Tibial nerve (tissue), 4 donors: ENCODE measurements around the gene ARHGEF17. TPM values are rescaled to one million over a fixed set of nuclear protein-coding genes. Genes with fewer than 3 reads are reported as not detected.

Experiments used
- DNase-seq, 2 donors: peaks; one replicate each; pipeline ENCODE4 v3.0.0-alpha.2; 2019; ENCODE audit warnings: low spot score in 2 of 2
- H3K27ac ChIP-seq, 4 donors: fragments of 200-600 bp; sonication (generic) in 3 of 4; one replicate each; pipeline ENCODE4 v1.5.1; 2017 to 2019; ENCODE audit warnings: mild to moderate bottlenecking in 1 of 4
- H3K27me3 ChIP-seq, 2 donors: fragments of 200-600 bp; sonication (generic) in 1 of 2; one replicate each; pipeline versions ENCODE4 v1.5.1 to v1.6.0; 2017 to 2019
- H3K36me3 ChIP-seq, 3 donors: fragments of 200-600 bp; sonication (generic); one replicate each; pipeline ENCODE4 v1.5.1; 2018 to 2019
- H3K4me1 ChIP-seq, 4 donors: fragments of 200-600 bp; sonication (generic) in 3 of 4; one replicate each; pipeline ENCODE4 v1.5.1; 2017 to 2019
- H3K4me3 ChIP-seq, 4 donors: fragments of 200-600 bp; sonication (generic) in 3 of 4; one replicate each; pipeline ENCODE4 v1.5.1; 2017 to 2019; ENCODE audit warnings: mild to moderate bottlenecking in 1 of 4, moderate library complexity in 1 of 4
- H3K9me3 ChIP-seq, 4 donors: fragments of 200-600 bp; sonication (generic) in 3 of 4; one replicate each; pipeline ENCODE4 v1.5.1; 2017 to 2019
- EP300 ChIP-seq, 2 donors: sonication (generic); formaldehyde crosslinking; IDR thresholded peaks; one replicate each; pipeline ENCODE4 v1.6.1; 2017; ENCODE audit warnings: antibody characterized with exemption in 2 of 2, mild to moderate bottlenecking in 1 of 2
- POLR2A ChIP-seq, 2 donors: fragments of 450-650 bp; IDR thresholded peaks; one replicate each; pipeline ENCODE4 v1.6.1; 2017; ENCODE audit warnings: antibody characterized with exemption in 2 of 2, mild to moderate bottlenecking in 2 of 2, moderate library complexity in 2 of 2
- WGBS, 2 donors: methylation state at CpG; one replicate each; pipeline ENCODE4 v1.1.5; 2018; 5-methylcytosine and 5-hydroxymethylcytosine counted together
- total RNA-seq, 4 donors: library from RNA; depleted of rRNA; stranded (reverse); fragments of >200 nt; gene quantifications; one replicate each; pipeline ENCODE4 v1.1.0, GENCODE V29; 2016
- TF ChIP-seq, protein P1 (sequence below), 5 experiments: fragments of 200-600 bp in 3 of 5; fragments of 450-650 bp in 2 of 5; sonication (generic) in 3 of 5; IDR thresholded peaks; one replicate each; pipeline ENCODE4 v1.5.1; 2016 to 2019; ENCODE audit warnings: antibody characterized with exemption in 5 of 5, mild to moderate bottlenecking in 3 of 5, moderate library complexity in 2 of 5

Gene ARHGEF17
- total RNA-seq, 4 donors from 2014 or later, result 102 to 135 (median 112) TPM

DNA sequence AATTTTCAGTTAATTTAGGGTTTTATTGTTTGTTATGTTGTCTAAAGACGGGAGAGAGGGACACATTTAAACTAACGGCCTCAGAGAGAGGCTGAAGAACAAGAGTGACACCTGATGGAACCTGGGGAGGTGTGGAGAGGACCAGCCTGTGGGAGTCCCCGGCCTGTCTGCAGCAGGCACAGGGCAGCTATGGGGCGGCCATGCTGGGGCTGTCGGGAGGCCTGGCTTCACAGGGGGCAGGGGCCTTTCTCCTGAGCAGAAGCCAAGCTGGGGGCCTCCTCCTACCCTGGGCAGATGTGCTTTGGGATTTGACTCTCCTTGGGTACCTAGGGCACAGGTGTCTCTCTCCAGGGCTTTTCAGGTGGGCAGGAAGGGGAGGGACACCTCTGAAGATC, 90.1 kb downstream of the ARHGEF17 start:
- H3K36me3 ChIP-seq, result peaks cover 0 to 13% (median 0%) of the 10 kb centered on the region in 3 donors
- H3K9me3 ChIP-seq, result no peaks in the 10 kb centered on the region
- H3K4me1 ChIP-seq, result peaks cover 0 to 19% (median 3%) of the 10 kb centered on the region in 4 donors
- no peak overlapping the region for H3K27ac ChIP-seq
- TF ChIP-seq EP300 (IDR thresholded peaks at IDR 0.05), result no peak
- no peak for TF ChIP-seq POLR2A (IDR thresholded peaks at IDR 0.05)
- TF ChIP-seq, protein P1, sequence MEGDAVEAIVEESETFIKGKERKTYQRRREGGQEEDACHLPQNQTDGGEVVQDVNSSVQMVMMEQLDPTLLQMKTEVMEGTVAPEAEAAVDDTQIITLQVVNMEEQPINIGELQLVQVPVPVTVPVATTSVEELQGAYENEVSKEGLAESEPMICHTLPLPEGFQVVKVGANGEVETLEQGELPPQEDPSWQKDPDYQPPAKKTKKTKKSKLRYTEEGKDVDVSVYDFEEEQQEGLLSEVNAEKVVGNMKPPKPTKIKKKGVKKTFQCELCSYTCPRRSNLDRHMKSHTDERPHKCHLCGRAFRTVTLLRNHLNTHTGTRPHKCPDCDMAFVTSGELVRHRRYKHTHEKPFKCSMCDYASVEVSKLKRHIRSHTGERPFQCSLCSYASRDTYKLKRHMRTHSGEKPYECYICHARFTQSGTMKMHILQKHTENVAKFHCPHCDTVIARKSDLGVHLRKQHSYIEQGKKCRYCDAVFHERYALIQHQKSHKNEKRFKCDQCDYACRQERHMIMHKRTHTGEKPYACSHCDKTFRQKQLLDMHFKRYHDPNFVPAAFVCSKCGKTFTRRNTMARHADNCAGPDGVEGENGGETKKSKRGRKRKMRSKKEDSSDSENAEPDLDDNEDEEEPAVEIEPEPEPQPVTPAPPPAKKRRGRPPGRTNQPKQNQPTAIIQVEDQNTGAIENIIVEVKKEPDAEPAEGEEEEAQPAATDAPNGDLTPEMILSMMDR (IDR thresholded peaks at IDR 0.05), result no peak
- 72 to 75% methylated on average over 5 of the region's 5 CpGs for WGBS, 2 donors
- no peak overlapping the region for H3K4me3 ChIP-seq
- DNase-seq, result peak in 1 of 2 donors; percentile 6
- no peaks in the 10 kb centered on the region for H3K27me3 ChIP-seq

DNA sequence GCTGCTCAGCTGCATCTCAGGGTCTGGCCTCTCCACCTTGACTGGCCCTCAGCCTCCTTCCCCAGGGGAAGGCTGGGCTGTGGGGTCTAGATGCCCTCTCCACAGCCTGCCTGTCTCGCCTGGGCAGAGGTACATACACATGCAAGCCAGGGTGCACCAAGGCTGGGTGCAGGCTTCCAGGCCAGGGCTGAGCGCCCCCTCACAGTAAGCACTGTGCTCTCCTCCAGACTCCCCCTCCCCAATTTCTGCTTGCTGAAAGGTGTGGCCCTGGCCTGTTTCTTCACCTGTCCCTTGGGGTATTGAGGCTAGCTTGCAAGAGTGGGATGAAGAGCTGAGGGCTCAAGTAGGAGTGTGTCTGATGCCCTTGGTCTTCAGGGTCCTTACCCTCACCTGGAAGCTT, 90.6 kb downstream of the ARHGEF17 start:
- DNase-seq, result peak in 1 of 2 donors; percentile 4
- Histone ChIP-seq H3K36me3 (peaks cover 0 to 13% (median 0%) of the 10 kb centered on the region in 3 donors), H3K27me3 (no peaks in the 10 kb centered on the region), H3K9me3 (no peaks in the 10 kb centered on the region), H3K4me1 (peaks cover 0 to 17% (median 1%) of the 10 kb centered on the region in 4 donors), H3K27ac (no peak overlapping the region), H3K4me3 (no peak overlapping the region)
- TF ChIP-seq POLR2A (IDR thresholded peaks at IDR 0.05) (no peak), EP300 (IDR thresholded peaks at IDR 0.05) (no peak)
- TF ChIP-seq, protein P1 (IDR thresholded peaks at IDR 0.05), result no peak
- 81% methylated on average over 2 of the region's 2 CpGs; no CpG with 5 or more reads in 1 of the 2 donors for WGBS, 2 donors

DNA sequence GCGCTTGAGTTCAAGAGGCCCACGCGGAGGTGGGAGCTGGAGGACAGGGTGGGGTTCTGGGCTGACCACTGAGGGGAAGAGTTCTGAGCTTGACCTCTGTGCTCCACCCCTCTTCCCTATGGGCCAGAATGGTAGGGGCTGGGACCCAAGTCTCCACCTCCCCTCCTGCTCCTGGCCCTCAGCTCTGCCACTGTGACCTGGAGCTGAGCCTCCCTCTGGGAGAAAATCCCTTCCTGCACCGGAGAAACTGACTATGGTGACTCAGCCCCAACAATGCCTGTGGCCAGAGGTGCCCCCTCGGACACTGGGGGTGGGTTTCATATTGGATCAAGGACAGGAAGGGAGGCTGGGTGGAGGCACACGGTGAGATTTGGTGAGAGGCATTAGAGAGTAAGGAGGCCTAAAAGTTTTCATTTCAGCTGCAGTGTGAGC, 91.1 kb downstream of the ARHGEF17 start:
- DNase-seq, result peak in 1 of 2 donors; percentile 9
- Histone ChIP-seq H3K4me3 (no peak overlapping the region), H3K27me3 (no peaks in the 10 kb centered on the region), H3K36me3 (peaks cover 0 to 13% (median 0%) of the 10 kb centered on the region in 3 donors), H3K4me1 (peaks cover 0 to 21% (median 1%) of the 10 kb centered on the region in 4 donors), H3K9me3 (no peaks in the 10 kb centered on the region), H3K27ac (no peak overlapping the region)
- TF ChIP-seq, protein P1 (IDR thresholded peaks at IDR 0.05), result no peak
- no peak for TF ChIP-seq POLR2A (IDR thresholded peaks at IDR 0.05)
- TF ChIP-seq EP300 (IDR thresholded peaks at IDR 0.05), result no peak
- 45 to 50% methylated on average over 6 of the region's 6 CpGs for WGBS, 2 donors

DNA sequence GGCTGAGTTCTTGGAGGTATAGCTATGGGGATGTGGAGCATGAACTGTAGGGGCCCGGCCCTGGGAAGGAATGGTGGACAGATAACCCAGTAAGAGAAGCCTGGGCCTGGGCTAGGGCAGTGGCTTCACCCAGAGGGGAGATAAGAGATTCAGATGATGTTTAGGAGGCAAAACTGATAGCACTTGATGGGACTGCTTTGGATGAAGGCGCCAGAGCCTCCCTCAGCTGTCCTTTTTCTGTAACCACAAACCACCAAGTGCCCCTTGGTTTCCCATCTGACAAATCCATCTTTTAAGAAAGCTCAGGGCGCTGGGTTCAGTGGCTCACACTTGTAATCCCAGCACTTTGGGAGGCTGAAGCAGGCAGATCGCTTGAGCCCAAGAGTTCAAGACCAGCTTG, 91.6 kb downstream of the ARHGEF17 start:
- no peak overlapping the region for H3K27ac ChIP-seq
- no peaks in the 10 kb centered on the region for H3K9me3 ChIP-seq
- no peak overlapping the region for H3K4me3 ChIP-seq
- peaks cover 0 to 14% (median 0%) of the 10 kb centered on the region in 3 donors for H3K36me3 ChIP-seq
- no peaks in the 10 kb centered on the region for H3K27me3 ChIP-seq
- H3K4me1 ChIP-seq, result peaks cover 0 to 26% (median 1%) of the 10 kb centered on the region in 4 donors
- DNase-seq, result peak in 1 of 2 donors; percentile 9
- 90 to 95% methylated on average over 4 of the region's 4 CpGs for WGBS, 2 donors
- TF ChIP-seq EP300 (IDR thresholded peaks at IDR 0.05) (no peak), POLR2A (IDR thresholded peaks at IDR 0.05) (no peak)
- TF ChIP-seq, protein P1 (IDR thresholded peaks at IDR 0.05), result no peak

DNA sequence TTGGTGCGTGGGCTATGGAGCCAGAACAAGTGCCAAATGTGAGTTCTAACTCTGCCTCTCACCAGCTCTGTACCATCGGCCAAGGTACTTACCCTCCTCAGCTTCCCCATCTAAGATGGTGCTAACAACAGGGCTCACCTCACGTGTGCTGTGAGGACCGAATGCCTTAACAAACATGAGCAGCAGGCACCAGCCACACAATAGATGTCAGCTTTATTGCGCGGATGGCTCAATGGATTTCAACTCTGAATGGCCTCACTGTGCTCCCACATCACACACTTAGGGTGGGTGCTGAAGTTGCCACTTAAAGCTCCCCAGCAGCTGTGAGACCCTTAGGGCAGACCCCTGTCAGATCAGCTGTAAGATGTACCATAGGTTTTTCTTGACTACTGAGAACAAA, 92.2 kb downstream of the ARHGEF17 start:
- 88 to 89% methylated on average over 6 of the region's 6 CpGs for WGBS, 2 donors
- Histone ChIP-seq H3K9me3 (no peaks in the 10 kb centered on the region), H3K4me1 (peaks cover 0 to 32% (median 1%) of the 10 kb centered on the region in 4 donors), H3K27me3 (no peaks in the 10 kb centered on the region), H3K36me3 (peaks cover 0 to 19% (median 0%) of the 10 kb centered on the region in 3 donors), H3K27ac (no peak overlapping the region), H3K4me3 (no peak overlapping the region)
- peak in 1 of 2 donors; percentile 7 for DNase-seq
- TF ChIP-seq, protein P1 (IDR thresholded peaks at IDR 0.05), result no peak
- TF ChIP-seq POLR2A (IDR thresholded peaks at IDR 0.05) (no peak), EP300 (IDR thresholded peaks at IDR 0.05) (no peak)
